Endothelial cell of umbilical vein (primary cell): ENCODE measurements around the gene EXD2. TPM values are rescaled to one million over a fixed set of nuclear protein-coding genes. Genes with fewer than 3 reads are reported as not detected.

ENCODE experiments used
- BruUV-seq: library from RNA; stranded (reverse); fragments of 400-500 nt; replicated peaks from 2 replicates; lab custom pipeline; 2021; lab: Mats Ljungman, UMichigan
- CTCF ChIA-PET: fragments of 300-600, 350-600 bp; sonication (Branson Sonifier 250); formaldehyde crosslinking; loops from one replicate; lab custom pipeline; 2021; ENCODE audit warnings: antibody characterized with exemption, inconsistent platforms; lab: Charles Lee
- POLR2A ChIA-PET: fragments of 300-600, 350-600 bp; sonication (Branson Sonifier 250); formaldehyde crosslinking; loops from one replicate; lab custom pipeline; 2021; ENCODE audit warnings: antibody characterized with exemption, inconsistent platforms; lab: Charles Lee
- DNase-seq: peaks from one replicate; pipeline ENCODE4 v3.0.0-alpha.2; 2011; ENCODE audit warnings: low read depth, low spot score
- FAIRE-seq: peaks from 2 replicates; lab custom pipeline; 2011; peaks lifted over from hg19 to GRCh38; lab: Jason Lieb, UNC
- H2AFZ ChIP-seq: 2 replicates; pipeline ENCODE4 v1.6.0; 2012; ENCODE audit warnings: low read depth, low read length, control low read depth, inconsistent platforms
- H3K27ac ChIP-seq: 2 replicates; pipeline ENCODE4 v1.5.1; 2011; ENCODE audit warnings: low read depth, mild to moderate bottlenecking, control low read depth, low read length, moderate library complexity; ENCODE audit not compliant: insufficient read depth
- H3K27me3 ChIP-seq, 2 experiments: 2 replicates each; pipeline versions ENCODE4 v1.6.0 to v1.6.1; 2011; ENCODE audit warnings: low read length in 2 of 2, mixed read lengths in 1 of 2; ENCODE audit not compliant: control insufficient read depth in 2 of 2, insufficient read depth in 2 of 2
- H3K36me3 ChIP-seq, 2 experiments: 2 replicates in 1 of 2; 3 replicates in 1 of 2; pipeline ENCODE4 v1.5.1; 2011; ENCODE audit warnings: low read length in 2 of 2, mild to moderate bottlenecking in 1 of 2, moderate library complexity in 1 of 2; ENCODE audit not compliant: control insufficient read depth in 2 of 2, insufficient read depth in 2 of 2; ENCODE audit errors: extremely low read depth in 1 of 2
- H3K4me1 ChIP-seq: 3 replicates; pipeline ENCODE4 v1.5.1; 2011; ENCODE audit warnings: mild to moderate bottlenecking, low read length; ENCODE audit not compliant: control insufficient read depth, insufficient read depth; ENCODE audit errors: extremely low read depth
- H3K4me2 ChIP-seq: 2 replicates; pipeline ENCODE4 v1.6.1; 2011; ENCODE audit warnings: low read length, control low read depth, mixed read lengths; ENCODE audit not compliant: insufficient read depth
- H3K4me3 ChIP-seq, 3 experiments: fragments of 200-600 bp in 1 of 3; sonication (generic), shearing (Covaris generic) in 1 of 3; replicated peaks in 1 of 3; 2 replicates each; pipeline ENCODE4 v1.5.1; 2011 to 2016; ENCODE audit warnings: control low read depth in 3 of 3, low read length in 3 of 3, mild to moderate bottlenecking in 2 of 3, inconsistent platforms in 1 of 3, low read depth in 1 of 3, moderate library complexity in 1 of 3; ENCODE audit not compliant: insufficient read depth in 1 of 3
- H3K79me2 ChIP-seq: 2 replicates; pipeline ENCODE4 v1.6.0; 2012; ENCODE audit warnings: low read length, inconsistent platforms; ENCODE audit not compliant: control insufficient read depth, insufficient read depth
- H3K9ac ChIP-seq: replicated peaks from 2 replicates; pipeline ENCODE3; 2011; ENCODE audit warnings: low read length, control low read depth; ENCODE audit not compliant: insufficient read depth; ENCODE audit errors: extremely low read depth
- H3K9me1 ChIP-seq: replicated peaks from 3 replicates; pipeline ENCODE4 v1.6.0; 2011; ENCODE audit warnings: mild to moderate bottlenecking, low read length; ENCODE audit not compliant: control insufficient read depth, insufficient read depth; ENCODE audit errors: extremely low read depth
- H3K9me3 ChIP-seq: replicated peaks from 2 replicates; pipeline ENCODE4 v1.5.1; 2012; ENCODE audit warnings: low read length, inconsistent platforms; ENCODE audit not compliant: control insufficient read depth, insufficient read depth
- H4K20me1 ChIP-seq: replicated peaks from 2 replicates; pipeline ENCODE3; 2011; ENCODE audit warnings: mild to moderate bottlenecking, low read length; ENCODE audit not compliant: control insufficient read depth, insufficient read depth; ENCODE audit errors: extremely low read depth
- EZH2 ChIP-seq: IDR thresholded peaks from 2 replicates; pipeline ENCODE4 v1.6.1; 2012; ENCODE audit warnings: borderline replicate concordance, low read depth, mild to moderate bottlenecking, moderate library complexity, low read length, inconsistent platforms; ENCODE audit not compliant: severe bottlenecking
- GATA2 ChIP-seq: IDR thresholded peaks from 2 replicates; pipeline ENCODE4 v1.7.0; 2011; ENCODE audit warnings: low read depth, mild to moderate bottlenecking, moderate library complexity, mixed read lengths, low read length; ENCODE audit not compliant: insufficient read length, insufficient read depth
- JUN ChIP-seq: IDR thresholded peaks from 2 replicates; pipeline ENCODE4 v1.6.1; 2011; ENCODE audit warnings: borderline replicate concordance, low read depth; ENCODE audit not compliant: insufficient read length, insufficient read depth
- MAX ChIP-seq: IDR thresholded peaks from 2 replicates; pipeline ENCODE4 v1.6.1; 2011; ENCODE audit not compliant: insufficient read depth, insufficient read length
- MYC ChIP-seq: IDR thresholded peaks from one replicate; pipeline ENCODE4 v1.6.1; 2011; ENCODE audit warnings: mild to moderate bottlenecking, low read depth, low read length
- POLR2A ChIP-seq: IDR thresholded peaks from 2 replicates; pipeline ENCODE4 v1.6.1; 2012; ENCODE audit warnings: low read depth, mild to moderate bottlenecking, control low read depth, low read length
- POLR2AphosphoS5 ChIP-seq: IDR thresholded peaks from 2 replicates; pipeline ENCODE4 v1.6.1; 2012; ENCODE audit warnings: low read depth, mild to moderate bottlenecking, control low read depth, low read length, moderate library complexity; ENCODE audit not compliant: insufficient read depth
- dilution Hi-C: fragments of 300-500 bp; cut with MboI; formaldehyde crosslinking; loops from one replicate; pipeline ENCODE4 v1.15.0; 2019; ENCODE audit warnings: low sequenced_read_pairs; ENCODE audit not compliant: extremely low pct_ligation_motif_present
- intact Hi-C: fragments of 100-400 bp; cut with micrococcal nuclease; formaldehyde crosslinking; loops from one replicate; pipeline ENCODE4 v1.10.0; 2022
- polyA plus RNA-seq, 4 experiments: library from polyadenylated mRNA; depleted of rRNA in 3 of 4; stranded (reverse) in 3 of 4; unstranded in 1 of 4; fragments of >200 nt; gene quantifications; 2 replicates each; pipeline versions ENCODE4 v1.2.1 to v1.2.3, GENCODE V29; 2011 to 2012; ENCODE audit warnings: missing spikeins in 1 of 4
- total RNA-seq: library from RNA; stranded (reverse); gene quantifications from 2 replicates; pipeline ENCODE4 v1.2.3, GENCODE V29; 2021
- TF ChIP-seq, protein P1 (sequence below), 2 donors: IDR thresholded peaks; 1 replicate in 1 of 2; 2 replicates in 1 of 2; pipeline ENCODE4 v1.5.1; 2011; ENCODE audit warnings: low read length in 2 of 2, mild to moderate bottlenecking in 2 of 2, moderate library complexity in 2 of 2, control low read depth in 1 of 2, inconsistent platforms in 1 of 2, low read depth in 1 of 2; ENCODE audit not compliant: insufficient read depth in 1 of 2; ENCODE audit errors: extremely low read depth in 1 of 2

Gene EXD2
- total and polyA plus RNA-seq, 2 donors (not counting 3 experiments of a cell fraction or from before 2014, with no cell fraction given), result 11.6 to 22.6 TPM

GRCh38 chr14:69199786-69200185 is 8.5 kb downstream of the EXD2 start:
- Histone ChIP-seq H3K9ac (no peak overlapping the region), H3K79me2 (peaks cover 4% of the 10 kb centered on the region), H3K4me1 (no peaks in the 10 kb centered on the region), H3K36me3 (no peaks in the 10 kb centered on the region), H3K4me2 (no peak overlapping the region), H3K9me3 (no peaks in the 10 kb centered on the region), H3K27ac (no peak overlapping the region), H3K27me3 (no peaks in the 10 kb centered on the region), H2AFZ (no peak overlapping the region), H4K20me1 (no peaks in the 10 kb centered on the region), H3K4me3 (no peak overlapping the region), H3K9me1 (no peaks in the 10 kb centered on the region)
- no peak for DNase-seq
- intact Hi-C loops (no loop called here), dilution Hi-C loops (no loop called here)
- FAIRE-seq, result no peak
- ChIA-PET CTCF (interaction anchor here (0.6 to 2.8 kb wide), 4 partner anchors 14 to 70 kb away, joined by 3 to 7 read pairs (median 3); partner anchors contain the start of gene DCAF5), POLR2A (no interaction called here)
- no TSS peak for BruUV-seq
- TF ChIP-seq EZH2, result no peak
- no peak for TF ChIP-seq MYC
- TF ChIP-seq GATA2, result no peak
- TF ChIP-seq, protein P1, sequence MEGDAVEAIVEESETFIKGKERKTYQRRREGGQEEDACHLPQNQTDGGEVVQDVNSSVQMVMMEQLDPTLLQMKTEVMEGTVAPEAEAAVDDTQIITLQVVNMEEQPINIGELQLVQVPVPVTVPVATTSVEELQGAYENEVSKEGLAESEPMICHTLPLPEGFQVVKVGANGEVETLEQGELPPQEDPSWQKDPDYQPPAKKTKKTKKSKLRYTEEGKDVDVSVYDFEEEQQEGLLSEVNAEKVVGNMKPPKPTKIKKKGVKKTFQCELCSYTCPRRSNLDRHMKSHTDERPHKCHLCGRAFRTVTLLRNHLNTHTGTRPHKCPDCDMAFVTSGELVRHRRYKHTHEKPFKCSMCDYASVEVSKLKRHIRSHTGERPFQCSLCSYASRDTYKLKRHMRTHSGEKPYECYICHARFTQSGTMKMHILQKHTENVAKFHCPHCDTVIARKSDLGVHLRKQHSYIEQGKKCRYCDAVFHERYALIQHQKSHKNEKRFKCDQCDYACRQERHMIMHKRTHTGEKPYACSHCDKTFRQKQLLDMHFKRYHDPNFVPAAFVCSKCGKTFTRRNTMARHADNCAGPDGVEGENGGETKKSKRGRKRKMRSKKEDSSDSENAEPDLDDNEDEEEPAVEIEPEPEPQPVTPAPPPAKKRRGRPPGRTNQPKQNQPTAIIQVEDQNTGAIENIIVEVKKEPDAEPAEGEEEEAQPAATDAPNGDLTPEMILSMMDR (IDR thresholded peaks at IDR 0.05; ENCODE audit: extremely low read depth in 1 of 2, insufficient read depth in 1 of 2, low read depth in 1 of 2, low read length in 2 of 2), result no peak
- TF ChIP-seq MAX, result no peak
- no peak for TF ChIP-seq POLR2AphosphoS5
- TF ChIP-seq POLR2A, result no peak
- TF ChIP-seq JUN, result no peak
